ENCODE data around the gene EIF3CL.
"Not testable (repeated sequence)": the region's sequence is repeated elsewhere in the genome, so short reads cannot be mapped to it uniquely, and the experiment has no call there.

GRCh38 chr16:28330232-28330631 lies 73.4 kb downstream of the EIF3CL start:
- TF ChIP-seq CTCF (IDR thresholded peaks at IDR 0.05 in 8 of 11, conservative IDR thresholded peaks at IDR 0.05 in 3 of 11); POLR2A (IDR thresholded peaks at IDR 0.05); POLR2AphosphoS5 (IDR thresholded peaks at IDR 0.05): not testable (repeated sequence)
